HCT116 (cell line): ENCODE results near the gene TMEM129. TPM values are rescaled to one million over a fixed set of nuclear protein-coding genes. Genes with fewer than 3 reads are reported as not detected.

Experiments
- ATAC-seq: fragments of 200-7000 bp; cut with Tn5 transposase; 2 replicates; pipeline ENCODE4 v1.9.1; 2020; ENCODE audit warnings: mild to moderate bottlenecking, moderate library complexity
- BruUV-seq: library from RNA; stranded (reverse); fragments of 400-500 nt; replicated peaks from 2 replicates; lab custom pipeline; 2021; lab: Mats Ljungman, UMichigan
- CTCF ChIA-PET: fragments of 300-600 bp; sonication (Branson Sonifier 250); formaldehyde crosslinking; loops from one replicate; lab custom pipeline; 2021; ENCODE audit warnings: antibody characterized with exemption; lab: Charles Lee
- POLR2A ChIA-PET: fragments of 300-600, 350-600 bp; sonication (Branson Sonifier 250); formaldehyde crosslinking; loops from one replicate; lab custom pipeline; 2021; ENCODE audit warnings: antibody characterized with exemption; lab: Charles Lee
- RAD21 ChIA-PET, 2 experiments: fragments of 300-600 bp; sonication (Branson Sonifier 250); formaldehyde crosslinking; loops; one replicate each; lab custom pipeline; 2023; ENCODE audit warnings: low total read pairs in 2 of 2; ENCODE audit not compliant: uncharacterized antibody in 2 of 2, unreplicated experiment in 2 of 2, low non-redundant PET in 1 of 2; lab: Charles Lee
- DNase-seq: peaks from one replicate; pipeline ENCODE4 v3.0.0-alpha.2; 2010; ENCODE audit warnings: low read depth, low spot score
- H2AFZ ChIP-seq: fragments of 200-600 bp; shearing (Covaris generic), sonication (generic); 2 replicates; pipeline ENCODE4 v1.6.1; 2017; ENCODE audit warnings: low read depth, mixed run types, mixed read lengths, antibody characterized with exemption, low read length; ENCODE audit not compliant: poor library complexity, severe bottlenecking
- H3K27ac ChIP-seq: 2 replicates; pipeline ENCODE4 v1.5.1; 2012; ENCODE audit warnings: low read depth, low read length
- H3K27me3 ChIP-seq: fragments of 200-600 bp; sonication (generic); 2 replicates; pipeline ENCODE4 v1.6.1; 2016; ENCODE audit warnings: mixed run types, low read length, mixed read lengths; ENCODE audit not compliant: insufficient read depth
- H3K36me3 ChIP-seq, 2 experiments: fragments of 200-500 bp in 1 of 2; fragments of 200-600 bp in 1 of 2; sonication (Bioruptor generic) in 1 of 2; sonication (generic) in 1 of 2; 2 replicates each; pipeline versions ENCODE4 v1.5.1 to v1.6.1; 2014 to 2016; ENCODE audit warnings: low read length in 2 of 2, inconsistent platforms in 1 of 2, mixed read lengths in 1 of 2, mixed run types in 1 of 2; ENCODE audit not compliant: insufficient read depth in 2 of 2, control insufficient read depth in 1 of 2
- H3K4me1 ChIP-seq, 2 experiments: fragments of 200-600 bp in 1 of 2; sonication (generic) in 1 of 2; 2 replicates each; pipeline versions ENCODE4 v1.5.1 to v1.6.1; 2012 to 2017; ENCODE audit warnings: low read length in 2 of 2, inconsistent platforms in 1 of 2, mild to moderate bottlenecking in 1 of 2, mixed read lengths in 1 of 2, mixed run types in 1 of 2, moderate library complexity in 1 of 2; ENCODE audit not compliant: insufficient read depth in 2 of 2, control insufficient read depth in 1 of 2
- H3K4me2 ChIP-seq: fragments of 200-600 bp; sonication (generic); 2 replicates; pipeline ENCODE4 v1.6.1; 2017; ENCODE audit warnings: mixed run types, low read length, mixed read lengths
- H3K4me3 ChIP-seq, 2 experiments: fragments of 200-600 bp in 1 of 2; sonication (generic) in 1 of 2; replicated peaks in 1 of 2; 2 replicates each; pipeline ENCODE4 v1.5.1; 2011 to 2016; ENCODE audit warnings: low read length in 2 of 2, control low read depth in 1 of 2, low read depth in 1 of 2, mild to moderate bottlenecking in 1 of 2, mixed read lengths in 1 of 2, mixed run types in 1 of 2
- H3K79me2 ChIP-seq: fragments of 200-600 bp; sonication (generic); 2 replicates; pipeline ENCODE4 v1.6.1; 2017; ENCODE audit warnings: mild to moderate bottlenecking, mixed run types, low read length, moderate library complexity, mixed read lengths; ENCODE audit not compliant: insufficient read depth
- H3K9ac ChIP-seq: fragments of 200-600 bp; sonication (generic); 2 replicates; pipeline ENCODE4 v1.6.1; 2016; ENCODE audit warnings: low read length, mixed read lengths
- H3K9me2 ChIP-seq: fragments of 200-600 bp; sonication (generic), shearing (Covaris generic); 2 replicates; pipeline ENCODE4 v1.6.1; 2017; ENCODE audit warnings: mixed run types, mild to moderate bottlenecking, moderate library complexity; ENCODE audit not compliant: insufficient read depth
- H3K9me3 ChIP-seq, 2 experiments: fragments of 200-500 bp in 1 of 2; fragments of 200-600 bp in 1 of 2; sonication (Bioruptor generic) in 1 of 2; sonication (generic) in 1 of 2; 2 replicates each; pipeline ENCODE4 v1.6.1; 2014 to 2017; ENCODE audit warnings: low read length in 2 of 2, mixed read lengths in 2 of 2, inconsistent platforms in 1 of 2, low read depth in 1 of 2, mild to moderate bottlenecking in 1 of 2, mixed run types in 1 of 2, moderate library complexity in 1 of 2; ENCODE audit not compliant: control insufficient read depth in 1 of 2, insufficient read depth in 1 of 2
- H4K20me1 ChIP-seq: fragments of 200-600 bp; sonication (generic), shearing (Covaris generic); 2 replicates; pipeline ENCODE4 v1.6.1; 2017; ENCODE audit warnings: mixed run types, mild to moderate bottlenecking, moderate library complexity; ENCODE audit not compliant: insufficient read depth
- ATF3 ChIP-seq: IDR thresholded peaks from 2 replicates; pipeline ENCODE4 v1.6.1; 2012
- CEBPB ChIP-seq: IDR thresholded peaks from 2 replicates; pipeline ENCODE4 v1.6.1; 2012; ENCODE audit warnings: low read depth
- EGR1 ChIP-seq: IDR thresholded peaks from 2 replicates; pipeline ENCODE4 v1.6.1; 2012; ENCODE audit warnings: low read depth
- ELF1 ChIP-seq: IDR thresholded peaks from 2 replicates; pipeline ENCODE4 v1.6.1; 2012; ENCODE audit warnings: low read depth, borderline replicate concordance
- EZH2 ChIP-seq: fragments of 200-600 bp; sonication (generic); IDR thresholded peaks from 2 replicates; pipeline ENCODE4 v1.6.1; 2017; ENCODE audit warnings: antibody characterized with exemption, mixed run types
- JUND ChIP-seq: IDR thresholded peaks from 2 replicates; pipeline ENCODE4 v1.6.1; 2012
- MAX ChIP-seq: IDR thresholded peaks from 2 replicates; pipeline ENCODE4 v1.6.1; 2012
- POLR2A ChIP-seq: IDR thresholded peaks from 2 replicates; pipeline ENCODE4 v1.7.0; 2011; ENCODE audit warnings: borderline replicate concordance; ENCODE audit not compliant: insufficient read depth, insufficient read length; ENCODE audit errors: extremely low read depth
- POLR2AphosphoS5 ChIP-seq: IDR thresholded peaks from 2 replicates; pipeline ENCODE4 v1.6.1; 2011; ENCODE audit warnings: mild to moderate bottlenecking, low read depth, low read length, moderate library complexity
- RAD21 ChIP-seq: IDR thresholded peaks from 2 replicates; pipeline ENCODE4 v1.6.1; 2012; ENCODE audit warnings: low read depth, mild to moderate bottlenecking
- REST ChIP-seq: IDR thresholded peaks from 2 replicates; pipeline ENCODE4 v1.6.1; 2012; ENCODE audit warnings: low read depth
- SIN3A ChIP-seq: IDR thresholded peaks from 2 replicates; pipeline ENCODE4 v1.6.1; 2012; ENCODE audit warnings: low read depth
- SP1 ChIP-seq: IDR thresholded peaks from 2 replicates; pipeline ENCODE4 v1.6.1; 2012; ENCODE audit warnings: low read depth
- TCF7L2 ChIP-seq: IDR thresholded peaks from 2 replicates; pipeline ENCODE4 v1.7.0; 2011; ENCODE audit warnings: borderline replicate concordance, inconsistent platforms; ENCODE audit not compliant: insufficient read depth, insufficient read length; ENCODE audit errors: extremely low read depth
- YY1 ChIP-seq: IDR thresholded peaks from 2 replicates; pipeline ENCODE4 v1.6.1; 2011; ENCODE audit warnings: low read length, low read depth, moderate library complexity, mild to moderate bottlenecking; ENCODE audit not compliant: insufficient replicate concordance; ENCODE audit errors: extremely low read depth
- ZBTB33 ChIP-seq: IDR thresholded peaks from 2 replicates; pipeline ENCODE4 v1.6.1; 2011; ENCODE audit warnings: mild to moderate bottlenecking, low read length, moderate library complexity; ENCODE audit not compliant: insufficient replicate concordance; ENCODE audit errors: extremely low read depth
- ZFX ChIP-seq: fragments of 450-650 bp; IDR thresholded peaks from 2 replicates; pipeline ENCODE4 v1.6.1; 2017
- ZNF274 ChIP-seq: fragments of 200-500 bp; sonication (Bioruptor generic); IDR thresholded peaks from 2 replicates; pipeline ENCODE4 v1.6.1; 2014; ENCODE audit warnings: mild to moderate bottlenecking, low read depth, low read length, inconsistent platforms
- intact Hi-C: fragments of 100-400 bp; cut with micrococcal nuclease; formaldehyde crosslinking; loops from 2 replicates; pipeline ENCODE4 v1.10.0; 2022
- total RNA-seq: library from RNA; stranded (reverse); gene quantifications from one replicate; pipeline ENCODE4 v1.2.1, GENCODE V29; 2021; ENCODE audit not compliant: unreplicated experiment

Gene TMEM129
- total RNA-seq, 1 experiment from 2014 or later: 29.4 TPM

GRCh38 chr4:1693131-1693896 lies 27.8 kb downstream of the TMEM129 start:
- intact Hi-C loops: loop anchor here (1.0 kb wide), 1 partner anchor 33 kb away; no protein-coding TSS in a partner anchor
- no peak overlapping the region for H3K4me3 ChIP-seq
- H3K9ac ChIP-seq: no peak overlapping the region
- DNase-seq: peak; percentile 67
- no peak overlapping the region for H3K4me2 ChIP-seq
- TSS peak; percentile 34 for BruUV-seq
- H3K27me3 ChIP-seq: no peaks in the 10 kb centered on the region
- no peaks in the 10 kb centered on the region for H3K4me1 ChIP-seq
- H2AFZ ChIP-seq: no peak overlapping the region
- CTCF ChIA-PET: interaction anchor here (0.9 to 2.2 kb wide), 13 partner anchors 10 to 217 kb away, joined by 3 to 26 read pairs (median 6); partner anchors contain the start of genes SLBP, TACC3 and TMEM129
- peaks cover 4% of the 10 kb centered on the region; the same call in 1 of the 2 replicates for H4K20me1 ChIP-seq
- ATAC-seq: peak; percentile 91
- H3K79me2 ChIP-seq: peaks cover 32% of the 10 kb centered on the region
- no peaks in the 10 kb centered on the region for H3K9me2 ChIP-seq
- H3K9me3 ChIP-seq: no peaks in the 10 kb centered on the region
- no peak overlapping the region for H3K27ac ChIP-seq
- RAD21 ChIA-PET: interaction anchor here in 1 of 2 experiments (1.1 kb wide), 1 partner anchor 36 kb away, joined by 3 read pairs; no protein-coding TSS in a partner anchor
- POLR2A ChIA-PET: interaction anchor here (0.8 to 1.2 kb wide), 5 partner anchors 9 to 180 kb away, joined by 3 to 6 read pairs (median 3); partner anchors contain the start of genes FAM53A, SLBP and TMEM129
- peaks cover 43 to 65% of the 10 kb centered on the region in 2 experiments for H3K36me3 ChIP-seq
- TF ChIP-seq TCF7L2 (no peak), SP1 (no peak), ELF1 (no peak), EGR1 (no peak), YY1 (no peak), REST (no peak), ATF3 (no peak), ZBTB33 (no peak), ZFX (no peak), POLR2A (no peak), EZH2 (no peak), ZNF274 (no peak), JUND (no peak), SIN3A (0 out of 2 replicates have a peak, but pooled peaks have one; percentile 6), CEBPB (no peak), RAD21 (peak; percentile 69), POLR2AphosphoS5 (0 out of 2 replicates have a peak, but pooled peaks have one; percentile 28), MAX (peak; percentile 58; the same call in 1 of the 2 replicates)
